ENCODE data around the gene SUGP2.

GRCh38 chr19:18984251-18984650, 49.1 kb downstream of the SUGP2 start:
- no peak for TF ChIP-seq CTCF (IDR thresholded peaks at IDR 0.05)
- no peak for TF ChIP-seq POLR2A (IDR thresholded peaks at IDR 0.05)
- TF ChIP-seq POLR2AphosphoS5 (IDR thresholded peaks at IDR 0.05): no peak

All from prostate gland (tissue), 2 donors.